HG03064 (cell line): Measurements from ENCODE around the gene AADACL4.
"Not testable (repeated sequence)": the region's sequence is repeated elsewhere in the genome, so short reads cannot be mapped to it uniquely, and the experiment has no call there.

Source experiments
- ATAC-seq: cut with Tn5 transposase; IDR thresholded peaks from one replicate; pipeline ENCODE4 v1.9.1; 2021; ENCODE audit warnings: low read depth; ENCODE audit not compliant: unreplicated experiment

The AADACL4 gene

GRCh38 chr1:12708396-12709090 lies 64.7 kb downstream of the AADACL4 start:
- ATAC-seq = no peak

- ATAC-seq = no peak
These were observed 65.2 kb downstream of the AADACL4 start for GRCh38 chr1:12709091-12709491.

GRCh38 chr1:12709696-12710095 lies 65.8 kb downstream of the AADACL4 start:
- ATAC-seq = no peak

GRCh38 chr1:12711536-12711935 lies 67.7 kb downstream of the AADACL4 start:
- ATAC-seq = no peak

GRCh38 chr1:12712076-12712475 lies 68.2 kb downstream of the AADACL4 start:
- ATAC-seq = no peak

GRCh38 chr1:12712929-12713328 lies 69.0 kb downstream of the AADACL4 start:
- ATAC-seq = no peak

- ATAC-seq = not testable (repeated sequence)
These were observed 69.8 kb downstream of the AADACL4 start for GRCh38 chr1:12713651-12714050.

- no peak for ATAC-seq
These were observed 71.0 kb downstream of the AADACL4 start for GRCh38 chr1:12714710-12715475.

- no peak for ATAC-seq
These were observed 72.1 kb downstream of the AADACL4 start, which contains the start of gene AADACL3 for GRCh38 chr1:12715896-12716437. TSS of gene AADACL3 (plus strand) at chr1:12716110. CDS start at chr1:12716177, 67 bp downstream.
